Colonic mucosa (tissue), 4 donors: ENCODE measurements around the gene STAT5A. TPM values are rescaled to one million over a fixed set of nuclear protein-coding genes. Genes with fewer than 3 reads are reported as not detected.

Experiments used
- DNase-seq: peaks from one replicate; pipeline ENCODE4 v3.0.0-alpha.2; 2020
- H3K27ac ChIP-seq: fragments of 200-600 bp; one replicate; pipeline ENCODE4 v1.8.0; 2021
- H3K27me3 ChIP-seq: fragments of 200-600 bp; one replicate; pipeline ENCODE4 v1.8.0; 2021
- H3K36me3 ChIP-seq: fragments of 200-600 bp; one replicate; pipeline ENCODE4 v1.8.0; 2021
- H3K4me1 ChIP-seq: fragments of 200-600 bp; one replicate; pipeline ENCODE4 v1.8.0; 2021; ENCODE audit warnings: mild to moderate bottlenecking
- H3K4me3 ChIP-seq: fragments of 200-600 bp; one replicate; pipeline ENCODE4 v1.8.0; 2021
- H3K9ac ChIP-seq, 2 donors: one replicate each; pipeline ENCODE4 v1.7.0; 2013; ENCODE audit warnings: control low read depth in 2 of 2, low read depth in 2 of 2, low read length in 2 of 2
- H3K9me3 ChIP-seq: fragments of 200-600 bp; one replicate; pipeline ENCODE4 v1.8.0; 2021
- intact Hi-C: fragments of 100-400 bp; cut with DNase I; formaldehyde crosslinking; loops from one replicate; pipeline ENCODE4 v1.14.1; 2022
- total RNA-seq, 2 donors: library from RNA; stranded (reverse); fragmentation: NEBNext Ultra II Directional in 1 of 2; extraction: Animal tissue kit (Norgen Biotek cat#: 25700) in 1 of 2; gene quantifications; one replicate each; pipeline ENCODE4 v1.2.1, GENCODE V29; 2021
- TF ChIP-seq, protein P1 (sequence below): fragments of 200-600 bp; IDR thresholded peaks from one replicate; pipeline ENCODE4 v1.8.0; 2022; ENCODE audit warnings: antibody characterized with exemption, mild to moderate bottlenecking
- donor health status: healthy.
- donor health status: DM: no; HTN: no; CAD: no.
- donor health status: DM: no; HTN: no; CAD: no.

Gene STAT5A
- total RNA-seq, 2 donors from 2014 or later, result 22.0 to 22.4 TPM

DNA sequence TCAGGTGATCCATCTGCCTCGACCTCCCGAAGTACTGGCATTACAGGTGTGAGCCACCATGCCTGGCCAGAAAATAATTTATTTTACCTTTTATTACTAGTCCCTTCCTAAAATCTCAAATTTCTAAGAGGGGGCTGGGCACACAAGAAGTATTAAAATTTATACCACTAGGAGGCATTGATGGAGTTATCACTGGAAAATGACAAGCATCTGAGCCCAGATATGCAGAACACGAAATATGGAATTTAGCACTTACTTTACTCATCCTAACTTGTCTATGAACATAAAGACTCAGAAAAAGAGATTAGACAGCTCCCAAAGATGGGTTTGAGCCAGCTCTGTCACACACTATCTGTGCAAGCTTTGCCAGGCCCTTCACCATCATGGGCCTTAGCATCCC, 46.4 kb downstream of the STAT5A start:
- Histone ChIP-seq H3K9ac (no peak overlapping the region), H3K4me3 (no peak overlapping the region), H3K27ac (no peak overlapping the region), H3K27me3 (no peaks in the 10 kb centered on the region), H3K4me1 (no peaks in the 10 kb centered on the region), H3K36me3 (peaks cover 47% of the 10 kb centered on the region), H3K9me3 (no peaks in the 10 kb centered on the region)
- TF ChIP-seq, protein P1, sequence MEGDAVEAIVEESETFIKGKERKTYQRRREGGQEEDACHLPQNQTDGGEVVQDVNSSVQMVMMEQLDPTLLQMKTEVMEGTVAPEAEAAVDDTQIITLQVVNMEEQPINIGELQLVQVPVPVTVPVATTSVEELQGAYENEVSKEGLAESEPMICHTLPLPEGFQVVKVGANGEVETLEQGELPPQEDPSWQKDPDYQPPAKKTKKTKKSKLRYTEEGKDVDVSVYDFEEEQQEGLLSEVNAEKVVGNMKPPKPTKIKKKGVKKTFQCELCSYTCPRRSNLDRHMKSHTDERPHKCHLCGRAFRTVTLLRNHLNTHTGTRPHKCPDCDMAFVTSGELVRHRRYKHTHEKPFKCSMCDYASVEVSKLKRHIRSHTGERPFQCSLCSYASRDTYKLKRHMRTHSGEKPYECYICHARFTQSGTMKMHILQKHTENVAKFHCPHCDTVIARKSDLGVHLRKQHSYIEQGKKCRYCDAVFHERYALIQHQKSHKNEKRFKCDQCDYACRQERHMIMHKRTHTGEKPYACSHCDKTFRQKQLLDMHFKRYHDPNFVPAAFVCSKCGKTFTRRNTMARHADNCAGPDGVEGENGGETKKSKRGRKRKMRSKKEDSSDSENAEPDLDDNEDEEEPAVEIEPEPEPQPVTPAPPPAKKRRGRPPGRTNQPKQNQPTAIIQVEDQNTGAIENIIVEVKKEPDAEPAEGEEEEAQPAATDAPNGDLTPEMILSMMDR, result no peak
- intact Hi-C loops, result no loop called here
- no peak for DNase-seq

DNA sequence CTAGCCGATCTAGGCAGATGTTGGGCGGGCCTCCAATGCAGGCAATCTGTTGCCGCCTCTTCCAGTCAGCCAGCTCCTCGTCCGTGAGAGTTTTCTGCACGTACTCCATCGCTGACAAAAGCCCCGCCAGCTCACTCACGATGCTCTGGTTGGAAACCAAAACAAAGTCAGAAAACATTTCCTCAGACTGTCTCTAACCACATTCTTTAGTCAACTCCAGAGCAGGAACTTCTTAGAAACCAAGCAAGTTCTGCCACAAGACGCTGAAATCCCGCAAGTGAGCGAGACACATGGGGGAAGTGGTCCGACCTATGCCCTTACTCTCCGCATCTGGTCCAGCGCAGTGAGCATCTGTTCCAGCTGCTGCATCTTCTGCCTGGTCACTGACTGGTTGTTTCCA, 49.1 kb downstream of the STAT5A start:
- no peaks in the 10 kb centered on the region for H3K9me3 ChIP-seq
- H3K27ac ChIP-seq, result no peak overlapping the region
- no peaks in the 10 kb centered on the region for H3K27me3 ChIP-seq
- DNase-seq, result no peak
- H3K4me3 ChIP-seq, result no peak overlapping the region
- peaks cover 42% of the 10 kb centered on the region for H3K36me3 ChIP-seq
- intact Hi-C loops, result no loop called here
- no peaks in the 10 kb centered on the region for H3K4me1 ChIP-seq
- TF ChIP-seq, protein P1, result no peak
- no peak overlapping the region for H3K9ac ChIP-seq

DNA sequence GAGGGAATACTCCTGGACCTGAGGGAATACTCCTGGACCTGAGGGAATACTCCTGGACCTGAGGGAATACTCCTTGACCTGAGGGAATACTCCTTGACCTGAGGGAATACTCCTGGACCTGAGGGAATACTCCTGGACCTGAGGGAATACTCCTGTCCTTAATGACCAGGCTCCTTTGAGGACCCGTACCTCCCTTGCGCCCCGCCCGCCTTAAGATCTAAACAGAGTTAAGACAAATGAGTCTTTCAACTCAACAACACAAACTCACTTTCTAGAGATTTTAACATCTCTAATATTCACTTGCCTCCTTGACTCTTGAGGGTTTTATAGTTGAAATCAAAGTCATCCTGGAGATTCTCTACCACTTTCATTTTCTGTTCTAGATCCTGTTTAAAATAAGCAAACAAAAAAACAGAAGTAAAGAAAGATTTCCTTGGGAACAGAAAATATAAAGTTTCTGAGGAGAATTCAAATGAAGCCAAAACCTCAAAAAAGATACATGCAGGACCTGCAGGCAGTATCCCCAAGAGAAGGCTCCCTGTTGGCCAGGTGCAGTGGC, 50.2 kb downstream of the STAT5A start:
- peaks cover 42% of the 10 kb centered on the region for H3K36me3 ChIP-seq
- H3K27ac ChIP-seq, result no peak overlapping the region
- intact Hi-C loops, result no loop called here
- TF ChIP-seq, protein P1, result no peak
- DNase-seq, result no peak
- H3K4me1 ChIP-seq, result no peaks in the 10 kb centered on the region
- H3K9ac ChIP-seq, result no peak overlapping the region
- H3K4me3 ChIP-seq, result no peak overlapping the region
- no peaks in the 10 kb centered on the region for H3K9me3 ChIP-seq
- no peaks in the 10 kb centered on the region for H3K27me3 ChIP-seq

DNA sequence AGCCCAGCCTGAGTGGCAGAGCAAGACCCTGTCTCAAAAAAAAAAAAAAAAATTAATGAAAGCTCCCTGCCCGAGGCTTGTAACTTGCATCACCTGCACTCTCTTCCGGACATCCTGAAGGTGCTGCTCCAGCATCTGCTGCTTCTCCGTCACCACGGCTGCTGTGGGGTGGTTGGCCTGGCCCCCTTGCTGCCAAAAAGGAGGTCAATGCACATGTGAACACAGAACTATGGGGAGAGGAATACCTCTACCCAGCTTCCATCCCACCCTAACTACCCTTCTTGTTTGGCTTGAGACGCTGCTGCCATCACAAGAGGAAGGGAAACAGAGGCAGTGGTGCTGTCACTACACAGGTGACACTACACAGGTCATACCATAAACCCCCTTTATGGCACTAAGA, 50.9 kb downstream of the STAT5A start:
- DNase-seq, result no peak
- peaks cover 36% of the 10 kb centered on the region for H3K36me3 ChIP-seq
- no peak overlapping the region for H3K27ac ChIP-seq
- no peaks in the 10 kb centered on the region for H3K27me3 ChIP-seq
- H3K9me3 ChIP-seq, result no peaks in the 10 kb centered on the region
- no peak overlapping the region for H3K4me3 ChIP-seq
- no peak overlapping the region for H3K9ac ChIP-seq
- intact Hi-C loops, result no loop called here
- TF ChIP-seq, protein P1, result no peak
- H3K4me1 ChIP-seq, result no peaks in the 10 kb centered on the region

DNA sequence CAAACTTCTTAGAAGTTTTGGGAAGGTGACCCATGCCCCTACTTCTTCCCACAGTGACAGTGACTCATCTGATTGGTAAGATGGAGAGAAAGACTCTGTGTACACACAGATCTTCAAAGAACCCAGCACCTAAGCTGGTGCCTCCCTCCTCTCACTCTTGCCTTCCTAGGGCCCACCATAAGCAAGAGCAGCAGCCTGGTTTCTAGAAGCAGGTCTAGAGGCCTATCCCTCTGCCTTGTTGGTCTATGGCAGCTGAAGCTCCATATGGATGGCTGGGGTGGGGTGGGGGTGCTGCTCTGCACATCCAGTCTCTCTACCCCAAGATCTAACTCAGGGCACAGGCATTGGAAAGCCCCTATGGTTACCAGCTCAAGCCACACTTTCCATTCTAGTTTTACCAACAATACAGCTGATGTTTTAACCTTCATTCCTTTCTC, 52.4 kb downstream of the STAT5A start:
- Histone ChIP-seq H3K9ac (no peak overlapping the region), H3K27me3 (no peaks in the 10 kb centered on the region), H3K27ac (no peak overlapping the region), H3K4me1 (no peaks in the 10 kb centered on the region), H3K36me3 (peaks cover 33% of the 10 kb centered on the region), H3K4me3 (no peak overlapping the region), H3K9me3 (no peaks in the 10 kb centered on the region)
- intact Hi-C loops, result no loop called here
- no peak for DNase-seq
- TF ChIP-seq, protein P1, result no peak
